SH-SY5Y (cell line): ENCODE results near the gene IL3.

Source experiments
- GATA2 ChIP-seq: IDR thresholded peaks from 2 replicates; pipeline ENCODE4 v1.6.1; 2011; ENCODE audit warnings: mild to moderate bottlenecking, low read depth, low read length
- GATA3 ChIP-seq: IDR thresholded peaks from 2 replicates; pipeline ENCODE4 v1.6.1; 2011; ENCODE audit warnings: low read depth, mild to moderate bottlenecking, low read length, moderate library complexity

- TF ChIP-seq GATA3 (no peak), GATA2 (no peak)
These were observed 18.6 kb downstream of the IL3 start for GRCh38 chr5:132079081-132079480.
